Stimulated activated CD4-positive, alpha-beta T cell treated with anti-CD3 and anti-CD28 coated beads, Interleukin-15, amount 100 ng/mL, for 1 hour (primary cell): Measurements from ENCODE around the gene HUNK.

Source experiments
- DNase-seq, 2 donors: peaks; one replicate each; pipeline ENCODE4 v3.0.0-alpha.2; 2020; ENCODE audit warnings: low read depth in 1 of 2, low spot score in 1 of 2

Gene HUNK

GRCh38 chr21:31948676-31949075 is 75.9 kb downstream of the HUNK start:
- DNase-seq, result no peak

- no peak for DNase-seq
These were observed 80.0 kb downstream of the HUNK start for GRCh38 chr21:31952828-31953227.

- no peak for DNase-seq
These were observed 84.8 kb downstream of the HUNK start for GRCh38 chr21:31957631-31958030.

GRCh38 chr21:31959881-31960280 is 87.1 kb downstream of the HUNK start:
- no peak for DNase-seq

GRCh38 chr21:31961027-31961426 is 88.2 kb downstream of the HUNK start:
- DNase-seq, result no peak

GRCh38 chr21:31961704-31962103 is 88.9 kb downstream of the HUNK start:
- DNase-seq, result no peak

- DNase-seq, result no peak
These were observed 91.9 kb downstream of the HUNK start for GRCh38 chr21:31964692-31965091.

GRCh38 chr21:31967334-31967733 is 94.5 kb downstream of the HUNK start:
- no peak for DNase-seq

- DNase-seq, result no peak
These were observed 99.8 kb downstream of the HUNK start for GRCh38 chr21:31972622-31973021.

GRCh38 chr21:31973402-31973944 is 100.7 kb downstream of the HUNK start:
- no peak for DNase-seq

- no peak for DNase-seq
These were observed 101.7 kb downstream of the HUNK start for GRCh38 chr21:31974454-31974985.

GRCh38 chr21:31975491-31975890 is 102.7 kb downstream of the HUNK start:
- DNase-seq, result no peak

GRCh38 chr21:31977816-31978215 is 105.0 kb downstream of the HUNK start:
- no peak for DNase-seq

GRCh38 chr21:31983120-31983519 is 110.3 kb downstream of the HUNK start:
- DNase-seq, result no peak

- DNase-seq, result no peak
These were observed 110.7 kb downstream of the HUNK start for GRCh38 chr21:31983554-31983953.

- no peak for DNase-seq
These were observed 112.6 kb downstream of the HUNK start for GRCh38 chr21:31985398-31985797.

GRCh38 chr21:31986035-31986856 is 113.4 kb downstream of the HUNK start:
- DNase-seq, result no peak

- no peak for DNase-seq
These were observed 114.9 kb downstream of the HUNK start for GRCh38 chr21:31987696-31988095.

- no peak for DNase-seq
These were observed 115.9 kb downstream of the HUNK start for GRCh38 chr21:31988492-31989290.

GRCh38 chr21:31991356-31992331 is 118.8 kb downstream of the HUNK start:
- no peak for DNase-seq

GRCh38 chr21:31992391-31992790 is 119.6 kb downstream of the HUNK start:
- no peak for DNase-seq
